H1 (cell line): ENCODE measurements around the gene TMEM114. TPM values are rescaled to one million over a fixed set of nuclear protein-coding genes. Genes with fewer than 3 reads are reported as not detected.

ENCODE experiments used
- polyA plus RNA-seq, 7 experiments: library from polyadenylated mRNA; depleted of rRNA in 3 of 7; stranded (reverse) in 5 of 7; unstranded in 2 of 7; fragments of >200 nt in 5 of 7; fragments of 200-250 nt in 2 of 7; gene quantifications; 1 replicate in 5 of 7; 2 replicates in 1 of 7; 4 replicates in 1 of 7; pipeline versions ENCODE4 v1.2.1 to v1.2.3, GENCODE V29; 2011 to 2013; ENCODE audit warnings: missing spikeins in 2 of 7, mixed read lengths in 2 of 7
- total RNA-seq: library from RNA; stranded (reverse); fragmentation: NEBNext Ultra II Directional; extraction: Animal tissue kit (Norgen Biotek cat#: 25700); gene quantifications from 2 replicates; pipeline ENCODE4 v1.2.1, GENCODE V29; 2021
- TF ChIP-seq, protein P1 (sequence below): fragments of 300-600 bp; sonication (generic); IDR thresholded peaks from 2 replicates; pipeline ENCODE4 v1.7.1; 2012; ENCODE audit warnings: low read length, moderate library complexity, mild to moderate bottlenecking, inconsistent platforms; ENCODE audit not compliant: insufficient replicate concordance

TMEM114 gene
- total and polyA plus RNA-seq, 2 of the 8 experiments (the other 6 are each of a cell fraction or from before 2014, with no cell fraction given), result 1.6 to 2.9 TPM

GRCh38 chr16:8596581-8596980 is 6.3 kb upstream of the TMEM114 start (continued):
- TF ChIP-seq, protein P1, sequence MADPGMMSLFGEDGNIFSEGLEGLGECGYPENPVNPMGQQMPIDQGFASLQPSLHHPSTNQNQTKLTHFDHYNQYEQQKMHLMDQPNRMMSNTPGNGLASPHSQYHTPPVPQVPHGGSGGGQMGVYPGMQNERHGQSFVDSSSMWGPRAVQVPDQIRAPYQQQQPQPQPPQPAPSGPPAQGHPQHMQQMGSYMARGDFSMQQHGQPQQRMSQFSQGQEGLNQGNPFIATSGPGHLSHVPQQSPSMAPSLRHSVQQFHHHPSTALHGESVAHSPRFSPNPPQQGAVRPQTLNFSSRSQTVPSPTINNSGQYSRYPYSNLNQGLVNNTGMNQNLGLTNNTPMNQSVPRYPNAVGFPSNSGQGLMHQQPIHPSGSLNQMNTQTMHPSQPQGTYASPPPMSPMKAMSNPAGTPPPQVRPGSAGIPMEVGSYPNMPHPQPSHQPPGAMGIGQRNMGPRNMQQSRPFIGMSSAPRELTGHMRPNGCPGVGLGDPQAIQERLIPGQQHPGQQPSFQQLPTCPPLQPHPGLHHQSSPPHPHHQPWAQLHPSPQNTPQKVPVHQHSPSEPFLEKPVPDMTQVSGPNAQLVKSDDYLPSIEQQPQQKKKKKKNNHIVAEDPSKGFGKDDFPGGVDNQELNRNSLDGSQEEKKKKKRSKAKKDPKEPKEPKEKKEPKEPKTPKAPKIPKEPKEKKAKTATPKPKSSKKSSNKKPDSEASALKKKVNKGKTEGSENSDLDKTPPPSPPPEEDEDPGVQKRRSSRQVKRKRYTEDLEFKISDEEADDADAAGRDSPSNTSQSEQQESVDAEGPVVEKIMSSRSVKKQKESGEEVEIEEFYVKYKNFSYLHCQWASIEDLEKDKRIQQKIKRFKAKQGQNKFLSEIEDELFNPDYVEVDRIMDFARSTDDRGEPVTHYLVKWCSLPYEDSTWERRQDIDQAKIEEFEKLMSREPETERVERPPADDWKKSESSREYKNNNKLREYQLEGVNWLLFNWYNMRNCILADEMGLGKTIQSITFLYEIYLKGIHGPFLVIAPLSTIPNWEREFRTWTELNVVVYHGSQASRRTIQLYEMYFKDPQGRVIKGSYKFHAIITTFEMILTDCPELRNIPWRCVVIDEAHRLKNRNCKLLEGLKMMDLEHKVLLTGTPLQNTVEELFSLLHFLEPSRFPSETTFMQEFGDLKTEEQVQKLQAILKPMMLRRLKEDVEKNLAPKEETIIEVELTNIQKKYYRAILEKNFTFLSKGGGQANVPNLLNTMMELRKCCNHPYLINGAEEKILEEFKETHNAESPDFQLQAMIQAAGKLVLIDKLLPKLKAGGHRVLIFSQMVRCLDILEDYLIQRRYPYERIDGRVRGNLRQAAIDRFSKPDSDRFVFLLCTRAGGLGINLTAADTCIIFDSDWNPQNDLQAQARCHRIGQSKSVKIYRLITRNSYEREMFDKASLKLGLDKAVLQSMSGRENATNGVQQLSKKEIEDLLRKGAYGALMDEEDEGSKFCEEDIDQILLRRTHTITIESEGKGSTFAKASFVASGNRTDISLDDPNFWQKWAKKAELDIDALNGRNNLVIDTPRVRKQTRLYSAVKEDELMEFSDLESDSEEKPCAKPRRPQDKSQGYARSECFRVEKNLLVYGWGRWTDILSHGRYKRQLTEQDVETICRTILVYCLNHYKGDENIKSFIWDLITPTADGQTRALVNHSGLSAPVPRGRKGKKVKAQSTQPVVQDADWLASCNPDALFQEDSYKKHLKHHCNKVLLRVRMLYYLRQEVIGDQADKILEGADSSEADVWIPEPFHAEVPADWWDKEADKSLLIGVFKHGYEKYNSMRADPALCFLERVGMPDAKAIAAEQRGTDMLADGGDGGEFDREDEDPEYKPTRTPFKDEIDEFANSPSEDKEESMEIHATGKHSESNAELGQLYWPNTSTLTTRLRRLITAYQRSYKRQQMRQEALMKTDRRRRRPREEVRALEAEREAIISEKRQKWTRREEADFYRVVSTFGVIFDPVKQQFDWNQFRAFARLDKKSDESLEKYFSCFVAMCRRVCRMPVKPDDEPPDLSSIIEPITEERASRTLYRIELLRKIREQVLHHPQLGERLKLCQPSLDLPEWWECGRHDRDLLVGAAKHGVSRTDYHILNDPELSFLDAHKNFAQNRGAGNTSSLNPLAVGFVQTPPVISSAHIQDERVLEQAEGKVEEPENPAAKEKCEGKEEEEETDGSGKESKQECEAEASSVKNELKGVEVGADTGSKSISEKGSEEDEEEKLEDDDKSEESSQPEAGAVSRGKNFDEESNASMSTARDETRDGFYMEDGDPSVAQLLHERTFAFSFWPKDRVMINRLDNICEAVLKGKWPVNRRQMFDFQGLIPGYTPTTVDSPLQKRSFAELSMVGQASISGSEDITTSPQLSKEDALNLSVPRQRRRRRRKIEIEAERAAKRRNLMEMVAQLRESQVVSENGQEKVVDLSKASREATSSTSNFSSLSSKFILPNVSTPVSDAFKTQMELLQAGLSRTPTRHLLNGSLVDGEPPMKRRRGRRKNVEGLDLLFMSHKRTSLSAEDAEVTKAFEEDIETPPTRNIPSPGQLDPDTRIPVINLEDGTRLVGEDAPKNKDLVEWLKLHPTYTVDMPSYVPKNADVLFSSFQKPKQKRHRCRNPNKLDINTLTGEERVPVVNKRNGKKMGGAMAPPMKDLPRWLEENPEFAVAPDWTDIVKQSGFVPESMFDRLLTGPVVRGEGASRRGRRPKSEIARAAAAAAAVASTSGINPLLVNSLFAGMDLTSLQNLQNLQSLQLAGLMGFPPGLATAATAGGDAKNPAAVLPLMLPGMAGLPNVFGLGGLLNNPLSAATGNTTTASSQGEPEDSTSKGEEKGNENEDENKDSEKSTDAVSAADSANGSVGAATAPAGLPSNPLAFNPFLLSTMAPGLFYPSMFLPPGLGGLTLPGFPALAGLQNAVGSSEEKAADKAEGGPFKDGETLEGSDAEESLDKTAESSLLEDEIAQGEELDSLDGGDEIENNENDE, result no peak
